Neural cell (in vitro differentiated cells): ENCODE results near the gene SLC34A1. TPM values are rescaled to one million over a fixed set of nuclear protein-coding genes. Genes with fewer than 3 reads are reported as not detected.

ENCODE experiments used
- H2AFZ ChIP-seq: fragments of 200-600, 300-800 bp; sonication (generic), shearing (Covaris generic); 2 replicates; pipeline ENCODE4 v1.6.0; 2014; ENCODE audit warnings: low read depth, mild to moderate bottlenecking, antibody characterized with exemption, low read length, moderate library complexity
- H3F3A ChIP-seq: fragments of 200-600 bp; shearing (Covaris generic); 2 replicates; pipeline ENCODE4 v1.6.1; 2016; ENCODE audit warnings: mild to moderate bottlenecking, moderate library complexity, mixed read lengths, antibody characterized with exemption, low read length; ENCODE audit not compliant: insufficient read depth, poor library complexity, severe bottlenecking
- H3K27ac ChIP-seq: fragments of 200-600, 300-800 bp; sonication (generic), shearing (Covaris generic); 2 replicates; pipeline ENCODE4 v1.5.1; 2014; ENCODE audit warnings: mild to moderate bottlenecking, low read length, moderate library complexity
- H3K27me3 ChIP-seq: fragments of 300-800, 200-600 bp; sonication (generic), shearing (Covaris generic); 2 replicates; pipeline ENCODE4 v1.6.0; 2014; ENCODE audit warnings: mild to moderate bottlenecking, low read depth, low read length, moderate library complexity; ENCODE audit not compliant: insufficient read depth
- H3K36me3 ChIP-seq: fragments of 300-800, 200-600 bp; sonication (generic), shearing (Covaris generic); 2 replicates; pipeline ENCODE4 v1.5.1; 2014; ENCODE audit warnings: mild to moderate bottlenecking, antibody characterized with exemption, low read length, moderate library complexity; ENCODE audit not compliant: insufficient read depth
- H3K4me2 ChIP-seq: fragments of 300-800, 200-600 bp; sonication (generic), shearing (Covaris generic); 2 replicates; pipeline ENCODE4 v1.6.0; 2014; ENCODE audit warnings: mild to moderate bottlenecking, low read length
- H3K4me3 ChIP-seq: fragments of 300-800, 200-600 bp; sonication (generic), shearing (Covaris generic); 2 replicates; pipeline ENCODE4 v1.5.1; 2014; ENCODE audit warnings: mild to moderate bottlenecking, low read length, moderate library complexity
- H3K79me2 ChIP-seq: fragments of 200-600 bp; shearing (Covaris generic); replicated peaks from 2 replicates; pipeline ENCODE4 v1.6.0; 2014; ENCODE audit warnings: mild to moderate bottlenecking, low read length, moderate library complexity; ENCODE audit not compliant: insufficient read depth
- H3K9ac ChIP-seq: fragments of 300-800, 200-600 bp; sonication (generic), shearing (Covaris generic); 2 replicates; pipeline ENCODE4 v1.6.1; 2016; ENCODE audit warnings: mild to moderate bottlenecking, low read length, mixed read lengths
- H3K9me2 ChIP-seq: fragments of 200-600 bp; shearing (Covaris generic); 2 replicates; pipeline ENCODE4 v1.6.1; 2016; ENCODE audit warnings: mild to moderate bottlenecking, low read length, mixed read lengths; ENCODE audit not compliant: insufficient read depth
- H3K9me3 ChIP-seq: fragments of 200-600, 300-800 bp; sonication (generic), shearing (Covaris generic); 2 replicates; pipeline ENCODE4 v1.6.1; 2016; ENCODE audit warnings: mild to moderate bottlenecking, mixed run types, low read length, moderate library complexity, mixed read lengths
- H4K20me1 ChIP-seq: fragments of 200-600 bp; shearing (Covaris generic); 2 replicates; pipeline ENCODE4 v1.6.1; 2016; ENCODE audit warnings: mild to moderate bottlenecking, mixed run types; ENCODE audit not compliant: insufficient read depth
- CTCF ChIP-seq: fragments of 450-650 bp; IDR thresholded peaks from 2 replicates; pipeline ENCODE4 v1.5.1; 2014; ENCODE audit warnings: antibody characterized with exemption, mild to moderate bottlenecking, moderate library complexity; ENCODE audit not compliant: poor library complexity, severe bottlenecking
- EP300 ChIP-seq: fragments of 450-650 bp; conservative IDR thresholded peaks from 2 replicates; pipeline ENCODE4 v1.6.1; 2014; ENCODE audit warnings: antibody characterized with exemption, mild to moderate bottlenecking, moderate library complexity; ENCODE audit not compliant: poor library complexity, severe bottlenecking
- EZH2 ChIP-seq: fragments of 200-600, 300-800 bp; shearing (Covaris generic), sonication (generic); IDR thresholded peaks from 2 replicates; pipeline ENCODE4 v1.6.1; 2014; ENCODE audit warnings: antibody characterized with exemption, low read length, borderline replicate concordance, mild to moderate bottlenecking; ENCODE audit not compliant: insufficient read depth, poor library complexity, severe bottlenecking
- MXI1 ChIP-seq: fragments of 450-650 bp; conservative IDR thresholded peaks from 2 replicates; pipeline ENCODE4 v1.6.1; 2014; ENCODE audit warnings: antibody characterized with exemption, mild to moderate bottlenecking; ENCODE audit not compliant: poor library complexity, severe bottlenecking
- POLR2AphosphoS5 ChIP-seq: IDR thresholded peaks from 2 replicates; pipeline ENCODE4 v1.6.1; 2012
- RAD21 ChIP-seq: fragments of 450-650 bp; conservative IDR thresholded peaks from 2 replicates; pipeline ENCODE4 v1.6.1; 2014; ENCODE audit warnings: antibody characterized with exemption, mild to moderate bottlenecking, moderate library complexity
- REST ChIP-seq: IDR thresholded peaks from 2 replicates; pipeline ENCODE4 v1.6.1; 2012; ENCODE audit warnings: borderline replicate concordance
- SMC3 ChIP-seq: fragments of 450-650 bp; conservative IDR thresholded peaks from 2 replicates; pipeline ENCODE4 v1.6.1; 2014; ENCODE audit warnings: antibody characterized with exemption, mild to moderate bottlenecking, moderate library complexity; ENCODE audit not compliant: poor library complexity
- TAF1 ChIP-seq: IDR thresholded peaks from 2 replicates; pipeline ENCODE4 v1.6.1; 2012; ENCODE audit warnings: low read depth
- polyA plus RNA-seq: library from polyadenylated mRNA; depleted of rRNA; stranded (reverse); fragments of >200 nt; gene quantifications from 2 replicates; pipeline ENCODE4 v1.2.3, GENCODE V29; 2014

Gene SLC34A1
- polyA plus RNA-seq, 1 donor from 2014 or later, result not detected

DNA sequence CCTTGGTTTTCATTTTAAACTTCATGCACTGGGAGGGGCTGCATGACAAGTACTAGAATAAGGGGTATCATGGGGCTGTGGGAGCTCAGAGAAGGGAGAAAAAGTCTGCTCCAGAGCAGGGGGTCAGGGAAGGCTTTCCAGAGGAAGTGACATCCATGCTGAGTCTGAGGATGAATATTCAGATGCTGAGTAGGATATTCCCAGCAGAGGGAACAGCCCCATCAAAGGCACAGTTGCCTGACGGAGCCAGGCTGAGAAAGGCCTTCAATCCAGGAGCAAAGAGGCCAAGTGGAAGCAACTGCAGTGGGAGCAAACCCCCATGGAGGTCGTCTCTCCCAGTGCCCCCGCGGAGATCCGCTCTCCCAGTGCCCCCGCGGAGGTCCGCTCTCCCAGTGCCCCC lies 11.8 kb downstream of the SLC34A1 start:
- H3K9me2 ChIP-seq, result no peaks in the 10 kb centered on the region
- H4K20me1 ChIP-seq, result no peaks in the 10 kb centered on the region
- no peaks in the 10 kb centered on the region for H3K36me3 ChIP-seq
- H3K27me3 ChIP-seq, result peaks cover 3% of the 10 kb centered on the region
- no peaks in the 10 kb centered on the region for H3K79me2 ChIP-seq
- H3K4me2 ChIP-seq, result no peak overlapping the region
- no peak overlapping the region for H2AFZ ChIP-seq
- TF ChIP-seq MXI1, result no peak
- TF ChIP-seq POLR2AphosphoS5, result no peak
- TF ChIP-seq EZH2, result no peak
- no peak for TF ChIP-seq EP300
- no peak for TF ChIP-seq CTCF
- no peak for TF ChIP-seq RAD21
- TF ChIP-seq REST, result no peak
- no peak for TF ChIP-seq TAF1
- TF ChIP-seq SMC3, result no peak
- H3F3A ChIP-seq, result no peaks in the 10 kb centered on the region
- H3K4me3 ChIP-seq, result no peak overlapping the region
- no peaks in the 10 kb centered on the region for H3K9me3 ChIP-seq
- H3K9ac ChIP-seq, result no peak overlapping the region
- H3K27ac ChIP-seq, result no peak overlapping the region

DNA sequence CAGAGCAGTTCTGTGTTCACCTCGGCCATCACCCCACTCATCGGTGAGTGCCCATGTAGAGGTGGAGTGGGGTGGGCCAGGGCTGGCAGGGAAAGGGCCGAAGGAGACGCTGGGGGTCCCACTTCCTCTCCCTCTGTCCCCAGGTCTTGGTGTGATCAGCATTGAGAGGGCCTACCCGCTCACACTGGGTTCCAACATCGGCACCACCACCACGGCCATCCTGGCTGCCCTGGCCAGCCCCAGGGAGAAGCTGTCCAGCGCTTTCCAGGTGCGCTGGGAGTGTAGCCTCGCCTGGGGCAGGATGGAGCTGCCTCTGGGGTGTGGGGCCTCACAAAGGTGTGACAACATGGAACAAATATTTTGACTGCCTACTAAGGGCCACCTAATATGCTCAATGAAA lies 12.6 kb downstream of the SLC34A1 start:
- H3K9me2 ChIP-seq, result no peaks in the 10 kb centered on the region
- no peaks in the 10 kb centered on the region for H4K20me1 ChIP-seq
- H3K27me3 ChIP-seq, result peaks cover 9% of the 10 kb centered on the region
- H3F3A ChIP-seq, result no peaks in the 10 kb centered on the region
- no peak overlapping the region for H3K4me3 ChIP-seq
- H3K27ac ChIP-seq, result no peak overlapping the region
- H3K79me2 ChIP-seq, result no peaks in the 10 kb centered on the region
- no peaks in the 10 kb centered on the region for H3K36me3 ChIP-seq
- H2AFZ ChIP-seq, result no peak overlapping the region
- no peak for TF ChIP-seq RAD21
- TF ChIP-seq POLR2AphosphoS5, result no peak
- no peak for TF ChIP-seq EP300
- no peak for TF ChIP-seq SMC3
- TF ChIP-seq EZH2, result no peak
- no peak for TF ChIP-seq REST
- no peak for TF ChIP-seq CTCF
- TF ChIP-seq MXI1, result no peak
- no peak for TF ChIP-seq TAF1
- no peak overlapping the region for H3K4me2 ChIP-seq
- no peak overlapping the region for H3K9ac ChIP-seq
- no peaks in the 10 kb centered on the region for H3K9me3 ChIP-seq
